ENCODE measurements around the gene CEND1.

- TF ChIP-seq CTCF (conservative IDR thresholded peaks at IDR 0.05 in 1 of 2, IDR thresholded peaks at IDR 0.05 in 1 of 2; ENCODE audit: extremely low read depth in 1 of 2, insufficient read depth in 1 of 2, low read depth in 1 of 2, low read length in 2 of 2) (peak; percentile 36 to 62), EZH2 (IDR thresholded peaks at IDR 0.05; ENCODE audit: borderline replicate concordance, low read length) (no peak)
These were observed 24.7 kb downstream of the CEND1 start for GRCh38 chr11:765025-765801.
